GM12878 (cell line): ENCODE data around the gene PLD4. TPM values are rescaled to one million over a fixed set of nuclear protein-coding genes. Genes with fewer than 3 reads are reported as not detected.

Experiments used
- CBFB ChIP-seq: IDR thresholded peaks from 2 replicates; pipeline ENCODE4 v1.6.1; 2016; ENCODE audit warnings: antibody characterized with exemption, low read depth
- CBX5 ChIP-seq: sonication (generic); IDR thresholded peaks from 2 replicates; pipeline ENCODE4 v1.6.1; 2016; ENCODE audit warnings: low read depth, moderate library complexity, mild to moderate bottlenecking, inconsistent platforms
- HDGF ChIP-seq: fragments of 450-650 bp; IDR thresholded peaks from 2 replicates; pipeline ENCODE4 v1.6.1; 2016; ENCODE audit warnings: antibody characterized with exemption
- JUNB ChIP-seq: IDR thresholded peaks from 2 replicates; pipeline ENCODE4 v1.6.1; 2016; ENCODE audit warnings: antibody characterized with exemption, mild to moderate bottlenecking
- LARP7 ChIP-seq: fragments of 450-650 bp; IDR thresholded peaks from 2 replicates; pipeline ENCODE4 v1.6.1; 2017; ENCODE audit warnings: mild to moderate bottlenecking
- NRF1 ChIP-seq: conservative IDR thresholded peaks from 2 replicates; pipeline ENCODE4 v1.6.1; 2011; ENCODE audit warnings: mild to moderate bottlenecking, low read depth, low read length, improper control_type of control experiment
- RCOR1 ChIP-seq: conservative IDR thresholded peaks from 2 replicates; pipeline ENCODE4 v1.6.1; 2012; ENCODE audit warnings: low read depth, low read length, improper control_type of control experiment
- RUNX3 ChIP-seq: IDR thresholded peaks from 2 replicates; pipeline ENCODE4 v1.6.1; 2012; ENCODE audit warnings: low read length, inconsistent platforms
- SMAD1 ChIP-seq: fragments of 450-650 bp; IDR thresholded peaks from 2 replicates; pipeline ENCODE4 v1.6.1; 2018; ENCODE audit warnings: mild to moderate bottlenecking, low read depth; ENCODE audit not compliant: partially characterized antibody
- TARDBP ChIP-seq: IDR thresholded peaks from 2 replicates; pipeline ENCODE4 v1.6.1; 2016; ENCODE audit warnings: borderline replicate concordance
- ZNF24 ChIP-seq: fragments of 450-650 bp; IDR thresholded peaks from 2 replicates; pipeline ENCODE4 v1.6.1; 2017; ENCODE audit warnings: antibody characterized with exemption, mild to moderate bottlenecking
- polyA plus RNA-seq, 11 experiments: library from polyadenylated mRNA; depleted of rRNA in 4 of 11; unstranded in 6 of 11; stranded (reverse) in 5 of 11; fragments of >200 nt; fragmentation: Nextera tagmentation in 4 of 11; fragmentation: Illumina TruSeq in 1 of 11; extraction: Ambion mirVana in 4 of 11; extraction: Trizol in 1 of 11; gene quantifications; 1 replicate in 1 of 11; 2 replicates in 10 of 11; pipeline versions ENCODE4 v1.2.1 to v1.2.3, GENCODE V29; 2011 to 2016; ENCODE audit warnings: inconsistent platforms in 2 of 11, missing spikeins in 2 of 11, low read depth in 1 of 11
- total RNA-seq, 4 experiments: library from RNA; depleted of rRNA in 3 of 4; stranded (reverse); fragments of >200 nt in 3 of 4; fragmentation: Illumina TruSeq in 1 of 4; extraction: Trizol in 1 of 4; gene quantifications; 2 replicates each; pipeline versions ENCODE4 v1.2.1 to v1.2.3, GENCODE V29; 2013 to 2021
- TF ChIP-seq, protein P1 (sequence below): fragments of 450-650 bp; IDR thresholded peaks from 2 replicates; pipeline ENCODE4 v1.6.1; 2016; ENCODE audit warnings: mild to moderate bottlenecking, moderate library complexity, borderline replicate concordance
- TF ChIP-seq, protein P2 (sequence below): IDR thresholded peaks from 2 replicates; pipeline ENCODE4 v1.6.1; 2012; ENCODE audit warnings: low read depth, low read length, improper control_type of control experiment
- TF ChIP-seq, protein P3 (sequence below): fragments of 450-650 bp; IDR thresholded peaks from 2 replicates; pipeline ENCODE4 v1.6.1; 2017; ENCODE audit warnings: mild to moderate bottlenecking, moderate library complexity
- TF ChIP-seq, protein P4 (sequence below): IDR thresholded peaks from 2 replicates; pipeline ENCODE4 v1.6.1; 2012; ENCODE audit warnings: improper control_type of control experiment, low read depth, low read length; ENCODE audit not compliant: insufficient replicate concordance

The PLD4 gene
- total and polyA plus RNA-seq, 10 of the 15 experiments (the other 5 are each of a cell fraction or from before 2014, with no cell fraction given) = 0.20 to 57.7 (median 9.9) TPM

DNA sequence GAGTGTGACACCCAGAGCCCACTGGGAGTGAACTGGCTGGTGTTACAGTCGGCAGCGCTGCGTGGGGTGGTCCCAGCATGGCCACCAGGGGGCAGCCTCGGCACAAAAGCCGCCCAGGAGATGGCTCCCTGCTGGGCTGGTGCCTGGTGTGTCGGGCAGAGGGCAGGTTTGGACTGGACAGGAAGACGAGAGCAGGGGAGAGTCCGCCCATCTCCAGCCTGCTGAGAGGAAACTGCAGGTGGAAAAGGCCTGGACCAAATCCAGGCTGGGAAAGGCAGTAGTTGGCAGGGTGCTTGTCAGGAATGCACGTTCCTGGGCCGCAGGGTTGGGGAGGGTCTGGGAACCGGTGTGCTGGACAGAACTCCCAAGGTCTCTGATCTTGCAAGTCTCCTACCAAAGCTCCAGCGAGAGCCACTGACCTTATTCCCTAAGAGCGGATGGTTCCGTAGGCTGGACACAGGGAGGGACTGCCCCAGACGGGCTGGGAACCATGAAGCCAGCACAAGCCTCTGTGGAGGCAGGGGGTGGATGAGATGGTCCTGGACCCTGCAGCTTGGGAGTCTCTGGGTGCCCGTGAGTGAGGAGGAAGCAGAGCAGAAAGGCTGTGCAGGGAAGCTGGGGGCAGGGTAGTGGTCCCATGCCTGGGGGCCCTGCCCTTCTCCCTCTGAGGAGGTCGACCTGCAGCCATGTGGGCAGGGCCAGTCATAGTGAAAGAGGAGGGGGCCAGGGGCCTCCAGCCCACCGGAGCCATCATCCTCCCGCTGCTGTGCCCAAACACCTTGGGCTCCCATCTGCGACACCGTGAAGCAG, 51.7 kb downstream of the PLD4 start (continued):
- TF ChIP-seq, protein P1, sequence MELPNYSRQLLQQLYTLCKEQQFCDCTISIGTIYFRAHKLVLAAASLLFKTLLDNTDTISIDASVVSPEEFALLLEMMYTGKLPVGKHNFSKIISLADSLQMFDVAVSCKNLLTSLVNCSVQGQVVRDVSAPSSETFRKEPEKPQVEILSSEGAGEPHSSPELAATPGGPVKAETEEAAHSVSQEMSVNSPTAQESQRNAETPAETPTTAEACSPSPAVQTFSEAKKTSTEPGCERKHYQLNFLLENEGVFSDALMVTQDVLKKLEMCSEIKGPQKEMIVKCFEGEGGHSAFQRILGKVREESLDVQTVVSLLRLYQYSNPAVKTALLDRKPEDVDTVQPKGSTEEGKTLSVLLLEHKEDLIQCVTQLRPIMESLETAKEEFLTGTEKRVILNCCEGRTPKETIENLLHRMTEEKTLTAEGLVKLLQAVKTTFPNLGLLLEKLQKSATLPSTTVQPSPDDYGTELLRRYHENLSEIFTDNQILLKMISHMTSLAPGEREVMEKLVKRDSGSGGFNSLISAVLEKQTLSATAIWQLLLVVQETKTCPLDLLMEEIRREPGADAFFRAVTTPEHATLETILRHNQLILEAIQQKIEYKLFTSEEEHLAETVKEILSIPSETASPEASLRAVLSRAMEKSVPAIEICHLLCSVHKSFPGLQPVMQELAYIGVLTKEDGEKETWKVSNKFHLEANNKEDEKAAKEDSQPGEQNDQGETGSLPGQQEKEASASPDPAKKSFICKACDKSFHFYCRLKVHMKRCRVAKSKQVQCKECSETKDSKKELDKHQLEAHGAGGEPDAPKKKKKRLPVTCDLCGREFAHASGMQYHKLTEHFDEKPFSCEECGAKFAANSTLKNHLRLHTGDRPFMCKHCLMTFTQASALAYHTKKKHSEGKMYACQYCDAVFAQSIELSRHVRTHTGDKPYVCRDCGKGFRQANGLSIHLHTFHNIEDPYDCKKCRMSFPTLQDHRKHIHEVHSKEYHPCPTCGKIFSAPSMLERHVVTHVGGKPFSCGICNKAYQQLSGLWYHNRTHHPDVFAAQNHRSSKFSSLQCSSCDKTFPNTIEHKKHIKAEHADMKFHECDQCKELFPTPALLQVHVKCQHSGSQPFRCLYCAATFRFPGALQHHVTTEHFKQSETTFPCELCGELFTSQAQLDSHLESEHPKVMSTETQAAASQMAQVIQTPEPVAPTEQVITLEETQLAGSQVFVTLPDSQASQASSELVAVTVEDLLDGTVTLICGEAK = no peak
- TF ChIP-seq CBFB (no peak), ZNF24 (no peak), JUNB (no peak), HDGF (no peak), NRF1 (no peak), SMAD1 (no peak), CBX5 (no peak), RUNX3 (no peak), TARDBP (no peak), RCOR1 (no peak), LARP7 (no peak; the same call in 1 of the 2 replicates)
- TF ChIP-seq, protein P2, sequence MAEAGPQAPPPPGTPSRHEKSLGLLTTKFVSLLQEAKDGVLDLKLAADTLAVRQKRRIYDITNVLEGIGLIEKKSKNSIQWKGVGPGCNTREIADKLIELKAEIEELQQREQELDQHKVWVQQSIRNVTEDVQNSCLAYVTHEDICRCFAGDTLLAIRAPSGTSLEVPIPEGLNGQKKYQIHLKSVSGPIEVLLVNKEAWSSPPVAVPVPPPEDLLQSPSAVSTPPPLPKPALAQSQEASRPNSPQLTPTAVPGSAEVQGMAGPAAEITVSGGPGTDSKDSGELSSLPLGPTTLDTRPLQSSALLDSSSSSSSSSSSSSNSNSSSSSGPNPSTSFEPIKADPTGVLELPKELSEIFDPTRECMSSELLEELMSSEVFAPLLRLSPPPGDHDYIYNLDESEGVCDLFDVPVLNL = no peak
- TF ChIP-seq, protein P3, sequence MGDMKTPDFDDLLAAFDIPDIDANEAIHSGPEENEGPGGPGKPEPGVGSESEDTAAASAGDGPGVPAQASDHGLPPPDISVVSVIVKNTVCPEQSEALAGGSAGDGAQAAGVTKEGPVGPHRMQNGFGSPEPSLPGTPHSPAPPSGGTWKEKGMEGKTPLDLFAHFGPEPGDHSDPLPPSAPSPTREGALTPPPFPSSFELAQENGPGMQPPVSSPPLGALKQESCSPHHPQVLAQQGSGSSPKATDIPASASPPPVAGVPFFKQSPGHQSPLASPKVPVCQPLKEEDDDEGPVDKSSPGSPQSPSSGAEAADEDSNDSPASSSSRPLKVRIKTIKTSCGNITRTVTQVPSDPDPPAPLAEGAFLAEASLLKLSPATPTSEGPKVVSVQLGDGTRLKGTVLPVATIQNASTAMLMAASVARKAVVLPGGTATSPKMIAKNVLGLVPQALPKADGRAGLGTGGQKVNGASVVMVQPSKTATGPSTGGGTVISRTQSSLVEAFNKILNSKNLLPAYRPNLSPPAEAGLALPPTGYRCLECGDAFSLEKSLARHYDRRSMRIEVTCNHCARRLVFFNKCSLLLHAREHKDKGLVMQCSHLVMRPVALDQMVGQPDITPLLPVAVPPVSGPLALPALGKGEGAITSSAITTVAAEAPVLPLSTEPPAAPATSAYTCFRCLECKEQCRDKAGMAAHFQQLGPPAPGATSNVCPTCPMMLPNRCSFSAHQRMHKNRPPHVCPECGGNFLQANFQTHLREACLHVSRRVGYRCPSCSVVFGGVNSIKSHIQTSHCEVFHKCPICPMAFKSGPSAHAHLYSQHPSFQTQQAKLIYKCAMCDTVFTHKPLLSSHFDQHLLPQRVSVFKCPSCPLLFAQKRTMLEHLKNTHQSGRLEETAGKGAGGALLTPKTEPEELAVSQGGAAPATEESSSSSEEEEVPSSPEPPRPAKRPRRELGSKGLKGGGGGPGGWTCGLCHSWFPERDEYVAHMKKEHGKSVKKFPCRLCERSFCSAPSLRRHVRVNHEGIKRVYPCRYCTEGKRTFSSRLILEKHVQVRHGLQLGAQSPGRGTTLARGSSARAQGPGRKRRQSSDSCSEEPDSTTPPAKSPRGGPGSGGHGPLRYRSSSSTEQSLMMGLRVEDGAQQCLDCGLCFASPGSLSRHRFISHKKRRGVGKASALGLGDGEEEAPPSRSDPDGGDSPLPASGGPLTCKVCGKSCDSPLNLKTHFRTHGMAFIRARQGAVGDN = no peak
- TF ChIP-seq, protein P4, sequence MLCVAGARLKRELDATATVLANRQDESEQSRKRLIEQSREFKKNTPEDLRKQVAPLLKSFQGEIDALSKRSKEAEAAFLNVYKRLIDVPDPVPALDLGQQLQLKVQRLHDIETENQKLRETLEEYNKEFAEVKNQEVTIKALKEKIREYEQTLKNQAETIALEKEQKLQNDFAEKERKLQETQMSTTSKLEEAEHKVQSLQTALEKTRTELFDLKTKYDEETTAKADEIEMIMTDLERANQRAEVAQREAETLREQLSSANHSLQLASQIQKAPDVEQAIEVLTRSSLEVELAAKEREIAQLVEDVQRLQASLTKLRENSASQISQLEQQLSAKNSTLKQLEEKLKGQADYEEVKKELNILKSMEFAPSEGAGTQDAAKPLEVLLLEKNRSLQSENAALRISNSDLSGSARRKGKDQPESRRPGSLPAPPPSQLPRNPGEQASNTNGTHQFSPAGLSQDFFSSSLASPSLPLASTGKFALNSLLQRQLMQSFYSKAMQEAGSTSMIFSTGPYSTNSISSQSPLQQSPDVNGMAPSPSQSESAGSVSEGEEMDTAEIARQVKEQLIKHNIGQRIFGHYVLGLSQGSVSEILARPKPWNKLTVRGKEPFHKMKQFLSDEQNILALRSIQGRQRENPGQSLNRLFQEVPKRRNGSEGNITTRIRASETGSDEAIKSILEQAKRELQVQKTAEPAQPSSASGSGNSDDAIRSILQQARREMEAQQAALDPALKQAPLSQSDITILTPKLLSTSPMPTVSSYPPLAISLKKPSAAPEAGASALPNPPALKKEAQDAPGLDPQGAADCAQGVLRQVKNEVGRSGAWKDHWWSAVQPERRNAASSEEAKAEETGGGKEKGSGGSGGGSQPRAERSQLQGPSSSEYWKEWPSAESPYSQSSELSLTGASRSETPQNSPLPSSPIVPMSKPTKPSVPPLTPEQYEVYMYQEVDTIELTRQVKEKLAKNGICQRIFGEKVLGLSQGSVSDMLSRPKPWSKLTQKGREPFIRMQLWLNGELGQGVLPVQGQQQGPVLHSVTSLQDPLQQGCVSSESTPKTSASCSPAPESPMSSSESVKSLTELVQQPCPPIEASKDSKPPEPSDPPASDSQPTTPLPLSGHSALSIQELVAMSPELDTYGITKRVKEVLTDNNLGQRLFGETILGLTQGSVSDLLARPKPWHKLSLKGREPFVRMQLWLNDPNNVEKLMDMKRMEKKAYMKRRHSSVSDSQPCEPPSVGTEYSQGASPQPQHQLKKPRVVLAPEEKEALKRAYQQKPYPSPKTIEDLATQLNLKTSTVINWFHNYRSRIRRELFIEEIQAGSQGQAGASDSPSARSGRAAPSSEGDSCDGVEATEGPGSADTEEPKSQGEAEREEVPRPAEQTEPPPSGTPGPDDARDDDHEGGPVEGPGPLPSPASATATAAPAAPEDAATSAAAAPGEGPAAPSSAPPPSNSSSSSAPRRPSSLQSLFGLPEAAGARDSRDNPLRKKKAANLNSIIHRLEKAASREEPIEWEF = no peak
